Immature natural killer cell (primary cell): Measurements from ENCODE around the gene SNX20. TPM values are rescaled to one million over a fixed set of nuclear protein-coding genes. Genes with fewer than 3 reads are reported as not detected.

Experiments
- DNase-seq, 3 donors: peaks; one replicate each; pipeline ENCODE4 v3.0.0; 2022; ENCODE audit warnings: mixed read lengths in 1 of 3
- H3K27ac Mint-ChIP-seq, 6 donors: one replicate each; pipeline ENCODE4 v1.8.0; 2020; ENCODE audit warnings: mixed read lengths in 6 of 6, mild to moderate bottlenecking in 5 of 6, inconsistent platforms in 4 of 6, moderate library complexity in 3 of 6
- H3K27me3 Mint-ChIP-seq, 3 donors: one replicate each; pipeline ENCODE4 v1.8.0; 2020 to 2021; ENCODE audit warnings: low read depth in 3 of 3, mild to moderate bottlenecking in 3 of 3, mixed read lengths in 3 of 3, moderate library complexity in 3 of 3, inconsistent platforms in 1 of 3
- H3K36me3 Mint-ChIP-seq, 3 donors: one replicate each; pipeline ENCODE4 v1.8.0; 2020; ENCODE audit warnings: mixed read lengths in 3 of 3, inconsistent platforms in 2 of 3, mild to moderate bottlenecking in 2 of 3
- H3K4me1 Mint-ChIP-seq, 2 donors: one replicate each; pipeline ENCODE4 v1.8.0; 2020; ENCODE audit warnings: inconsistent platforms in 2 of 2, mild to moderate bottlenecking in 2 of 2, mixed read lengths in 2 of 2, moderate library complexity in 1 of 2
- H3K4me3 Mint-ChIP-seq, 5 donors: one replicate each; pipeline ENCODE4 v1.8.0; 2020; ENCODE audit warnings: mild to moderate bottlenecking in 5 of 5, mixed read lengths in 5 of 5, inconsistent platforms in 3 of 5, moderate library complexity in 3 of 5
- H3K9me3 Mint-ChIP-seq, 6 donors: one replicate each; pipeline ENCODE4 v1.8.0; 2020; ENCODE audit warnings: mild to moderate bottlenecking in 6 of 6, mixed read lengths in 6 of 6, inconsistent platforms in 4 of 6, moderate library complexity in 3 of 6
- polyA plus RNA-seq, 3 donors: library from polyadenylated mRNA; unstranded; fragments of 300-500 nt; fragmentation: Illumina TruSeq; gene quantifications; one replicate each; pipeline ENCODE4 v1.2.3, GENCODE V29; 2021

SNX20 gene
- polyA plus RNA-seq, 3 donors from 2014 or later: 28.7 to 74.9 (median 30.9) TPM

DNA sequence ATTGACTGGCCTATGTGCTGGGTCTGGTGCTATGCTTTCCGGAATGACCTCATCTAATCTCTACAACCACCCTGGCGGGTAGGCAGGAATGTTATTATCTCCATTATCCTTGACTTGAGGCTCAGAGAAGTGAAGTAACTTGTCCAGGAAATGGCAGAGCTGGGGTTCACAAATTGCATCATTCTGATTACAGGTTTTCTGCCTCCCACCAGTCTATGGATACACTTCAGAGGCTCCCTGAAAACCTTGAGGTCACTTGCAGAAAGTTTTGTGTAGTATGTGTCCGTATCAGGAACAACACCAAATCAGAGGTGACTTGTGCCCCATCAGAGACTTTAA lies 31.4 kb upstream of the SNX20 start:
- Mint-ChIP-seq H3K36me3 (peaks cover 0 to 3% (median 0%) of the 10 kb centered on the region in 3 donors), H3K4me3 (no peak overlapping the region), H3K27me3 (peaks cover 0 to 3% (median 0%) of the 10 kb centered on the region in 3 donors), H3K27ac (peak overlapping the region in 1 of 6 donors; percentile 55), H3K4me1 (peaks cover 1 to 8% of the 10 kb centered on the region in 2 donors), H3K9me3 (no peaks in the 10 kb centered on the region)
- no peak for DNase-seq

GRCh38 chr16:50711862-50712559 lies 30.9 kb upstream of the SNX20 start:
- Mint-ChIP-seq H3K4me3 (no peak overlapping the region), H3K27ac (peak overlapping the region in 1 of 6 donors; percentile 55), H3K36me3 (peaks cover 0 to 3% (median 2%) of the 10 kb centered on the region in 3 donors), H3K27me3 (peaks cover 0 to 5% (median 0%) of the 10 kb centered on the region in 3 donors), H3K4me1 (peaks cover 1 to 8% of the 10 kb centered on the region in 2 donors), H3K9me3 (no peaks in the 10 kb centered on the region)
- DNase-seq: no peak

- H3K4me1 Mint-ChIP-seq: peaks cover 1 to 8% of the 10 kb centered on the region in 2 donors
- H3K36me3 Mint-ChIP-seq: peaks cover 0 to 3% (median 3%) of the 10 kb centered on the region in 3 donors
- DNase-seq: no peak
- H3K27me3 Mint-ChIP-seq: peaks cover 0 to 5% (median 0%) of the 10 kb centered on the region in 3 donors
- no peak overlapping the region for H3K27ac Mint-ChIP-seq
- H3K9me3 Mint-ChIP-seq: no peaks in the 10 kb centered on the region
- no peak overlapping the region for H3K4me3 Mint-ChIP-seq
Observed at GRCh38 chr16:50711040-50711439, 29.9 kb upstream of the SNX20 start.

GRCh38 chr16:50709980-50710379 lies 28.9 kb upstream of the SNX20 start:
- DNase-seq: no peak
- Mint-ChIP-seq H3K9me3 (peaks cover under 1 to 5% (median 4%) of the 10 kb centered on the region in 6 donors), H3K4me1 (peaks cover 1 to 8% of the 10 kb centered on the region in 2 donors), H3K27me3 (peaks cover under 1 to 6% (median under 1%) of the 10 kb centered on the region in 3 donors), H3K27ac (no peak overlapping the region), H3K36me3 (peaks cover 5 to 14% (median 6%) of the 10 kb centered on the region in 3 donors), H3K4me3 (no peak overlapping the region)

- H3K36me3 Mint-ChIP-seq: peaks cover 8 to 16% (median 9%) of the 10 kb centered on the region in 3 donors
- peaks cover 2 to 9% (median 3%) of the 10 kb centered on the region in 3 donors for H3K27me3 Mint-ChIP-seq
- H3K4me1 Mint-ChIP-seq: peaks cover 1 to 8% of the 10 kb centered on the region in 2 donors
- DNase-seq: no peak
- no peak overlapping the region for H3K4me3 Mint-ChIP-seq
- H3K27ac Mint-ChIP-seq: peak overlapping the region in 1 of 6 donors; percentile 49
- peaks cover 4 to 13% (median 10%) of the 10 kb centered on the region in 6 donors for H3K9me3 Mint-ChIP-seq
Observed at GRCh38 chr16:50709061-50709684, 28.1 kb upstream of the SNX20 start.

DNA sequence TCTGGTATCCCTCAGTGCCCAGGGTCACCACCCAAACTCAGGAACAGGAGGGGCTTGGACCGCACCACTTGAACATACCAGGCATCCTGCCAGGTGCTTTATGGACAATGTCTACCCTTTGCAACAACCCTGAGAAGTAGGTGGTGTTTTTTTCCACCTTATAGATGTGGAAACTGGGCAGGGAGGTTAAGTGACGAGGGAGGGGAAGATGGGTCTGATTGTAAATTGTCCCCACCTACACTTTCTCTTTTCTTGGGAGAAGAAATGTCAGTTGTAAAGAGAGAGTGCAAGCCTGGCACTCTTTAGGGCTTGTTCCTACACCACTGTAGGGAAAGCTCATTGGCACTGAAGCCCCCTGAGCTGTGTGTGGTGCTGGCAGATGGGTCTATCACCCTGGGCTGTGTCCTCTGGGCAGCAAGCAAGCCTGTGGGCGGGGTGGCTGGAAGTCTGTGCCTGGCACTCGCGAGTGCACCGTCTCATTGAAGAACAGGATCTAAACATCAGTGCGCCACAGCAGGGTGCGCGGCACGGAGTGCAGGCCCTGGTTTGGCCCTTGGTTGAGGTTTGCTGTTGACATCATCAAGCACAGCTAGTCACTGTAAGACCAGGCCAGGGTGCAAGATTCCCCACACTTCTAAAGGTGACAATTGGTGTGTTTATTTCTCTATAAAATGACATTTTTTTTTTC lies 27.4 kb upstream of the SNX20 start:
- no peak for DNase-seq
- peaks cover 8 to 16% (median 9%) of the 10 kb centered on the region in 3 donors for H3K36me3 Mint-ChIP-seq
- H3K4me1 Mint-ChIP-seq: peaks cover 1 to 8% of the 10 kb centered on the region in 2 donors
- H3K9me3 Mint-ChIP-seq: peaks cover 4 to 20% (median 16%) of the 10 kb centered on the region in 6 donors
- peak overlapping the region in 1 of 6 donors; percentile 49 for H3K27ac Mint-ChIP-seq
- H3K27me3 Mint-ChIP-seq: peaks cover 2 to 11% (median 3%) of the 10 kb centered on the region in 3 donors
- H3K4me3 Mint-ChIP-seq: no peak overlapping the region

- DNase-seq: no peak
- Mint-ChIP-seq H3K36me3 (peaks cover 8 to 13% (median 9%) of the 10 kb centered on the region in 3 donors), H3K4me1 (peaks cover 9 to 24% of the 10 kb centered on the region in 2 donors), H3K27ac (no peak overlapping the region), H3K9me3 (peaks cover 4 to 21% (median 16%) of the 10 kb centered on the region in 6 donors), H3K4me3 (no peak overlapping the region), H3K27me3 (peaks cover 2 to 11% (median 3%) of the 10 kb centered on the region in 3 donors)
Observed at GRCh38 chr16:50706250-50706649, 25.1 kb upstream of the SNX20 start.

DNA sequence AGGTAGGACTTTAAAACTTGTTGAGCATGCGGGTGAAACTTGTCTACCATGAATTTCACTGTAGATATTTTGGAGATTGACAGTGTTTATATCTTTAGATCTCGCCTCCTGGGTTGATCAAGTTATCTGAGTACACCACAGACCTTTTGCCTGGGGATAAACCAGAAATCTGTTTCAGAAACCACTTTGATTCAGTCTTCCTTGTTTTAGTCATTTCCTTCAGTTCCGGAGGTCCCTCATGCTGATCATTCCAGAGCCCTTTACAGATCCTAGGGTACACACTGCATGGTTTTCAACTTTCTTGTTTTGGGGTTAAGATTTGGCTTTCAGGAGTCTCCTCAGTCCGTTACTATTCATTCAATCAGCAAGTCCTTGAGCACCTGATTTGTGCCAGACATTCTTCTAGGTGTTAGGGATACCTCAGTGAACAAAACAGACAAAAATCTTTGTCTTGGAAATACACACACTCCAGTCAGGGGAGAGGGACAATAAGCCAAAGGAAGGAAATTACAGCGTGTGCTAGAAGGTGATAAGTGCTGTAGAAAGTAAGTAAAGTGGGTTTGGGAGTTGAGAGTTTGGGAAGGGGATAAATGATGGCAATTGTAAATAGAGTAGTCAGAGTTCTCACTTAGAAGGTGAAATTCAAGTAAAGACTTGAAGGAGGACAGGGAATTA lies 24.5 kb upstream of the SNX20 start:
- Mint-ChIP-seq H3K27ac (no peak overlapping the region), H3K27me3 (peaks cover 2 to 11% (median 3%) of the 10 kb centered on the region in 3 donors), H3K9me3 (peaks cover 4 to 21% (median 16%) of the 10 kb centered on the region in 6 donors), H3K36me3 (peaks cover 8 to 13% (median 9%) of the 10 kb centered on the region in 3 donors), H3K4me3 (no peak overlapping the region), H3K4me1 (peaks cover 9 to 24% of the 10 kb centered on the region in 2 donors)
- no peak for DNase-seq

DNA sequence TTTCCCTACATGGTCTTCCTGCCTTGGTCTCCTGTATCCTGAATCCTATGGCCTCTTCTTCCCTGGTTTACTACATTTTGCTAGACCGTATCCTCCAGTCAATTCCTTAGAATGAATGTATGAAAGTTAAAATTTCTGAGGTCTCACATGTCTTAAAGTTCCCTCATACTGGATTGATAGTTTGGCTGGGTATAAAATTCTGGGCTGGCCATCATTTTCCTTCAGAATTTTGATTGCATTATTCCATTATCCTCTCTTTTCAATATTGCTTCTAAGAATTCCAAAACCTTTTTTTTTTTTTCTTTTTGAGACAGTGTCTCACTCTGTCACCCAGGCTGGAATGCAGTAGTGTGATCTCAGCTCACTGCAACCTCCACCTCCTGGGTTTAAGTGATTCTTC lies 23.1 kb upstream of the SNX20 start:
- Mint-ChIP-seq H3K9me3 (peaks cover 4 to 21% (median 16%) of the 10 kb centered on the region in 6 donors), H3K27ac (no peak overlapping the region), H3K4me1 (peaks cover 9 to 30% of the 10 kb centered on the region in 2 donors), H3K36me3 (peaks cover 8 to 13% (median 9%) of the 10 kb centered on the region in 3 donors), H3K27me3 (peaks cover 2 to 11% (median 3%) of the 10 kb centered on the region in 3 donors), H3K4me3 (no peak overlapping the region)
- no peak for DNase-seq

- peak in 1 of 3 donors; percentile 26 for DNase-seq
- H3K27ac Mint-ChIP-seq: peak overlapping the region; percentile 21 to 78 (median 62)
- peaks cover 20 to 38% of the 10 kb centered on the region in 2 donors for H3K4me1 Mint-ChIP-seq
- peaks cover 8 to 13% (median 9%) of the 10 kb centered on the region in 3 donors for H3K36me3 Mint-ChIP-seq
- peaks cover 6 to 13% (median 8%) of the 10 kb centered on the region in 3 donors for H3K27me3 Mint-ChIP-seq
- peaks cover 4 to 21% (median 16%) of the 10 kb centered on the region in 6 donors for H3K9me3 Mint-ChIP-seq
- H3K4me3 Mint-ChIP-seq: peak overlapping the region in 1 of 5 donors; percentile 14
Observed at GRCh38 chr16:50702725-50703124, 21.6 kb upstream of the SNX20 start.

- H3K9me3 Mint-ChIP-seq: peaks cover 0 to 11% (median 9%) of the 10 kb centered on the region in 6 donors
- H3K4me3 Mint-ChIP-seq: peak overlapping the region in 4 of 5 donors; percentile 17 to 94 (median 33)
- H3K36me3 Mint-ChIP-seq: peaks cover 0 to 3% (median 0%) of the 10 kb centered on the region in 3 donors
- peaks cover 4 to 9% (median 5%) of the 10 kb centered on the region in 3 donors for H3K27me3 Mint-ChIP-seq
- peaks cover 42 to 70% of the 10 kb centered on the region in 2 donors for H3K4me1 Mint-ChIP-seq
- no peak for DNase-seq
- peak overlapping the region in 5 of 6 donors; percentile 71 to 99 (median 97) for H3K27ac Mint-ChIP-seq
Observed at GRCh38 chr16:50699326-50700159, 18.4 kb upstream of the SNX20 start.
